Stimulated activated CD8-positive, alpha-beta memory T cell treated with anti-CD3 and anti-CD28 coated beads, Interleukin-4, amount 100 ng/mL, for 24 hours (primary cell): Measurements from ENCODE around the gene FBLIM1.
"Not testable (repeated sequence)": the region's sequence is repeated elsewhere in the genome, so short reads cannot be mapped to it uniquely, and the experiment has no call there.

Experiments used
- DNase-seq: peaks from one replicate; pipeline ENCODE4 v3.0.0-alpha.2; 2020; ENCODE audit warnings: low read depth

FBLIM1 gene

DNA sequence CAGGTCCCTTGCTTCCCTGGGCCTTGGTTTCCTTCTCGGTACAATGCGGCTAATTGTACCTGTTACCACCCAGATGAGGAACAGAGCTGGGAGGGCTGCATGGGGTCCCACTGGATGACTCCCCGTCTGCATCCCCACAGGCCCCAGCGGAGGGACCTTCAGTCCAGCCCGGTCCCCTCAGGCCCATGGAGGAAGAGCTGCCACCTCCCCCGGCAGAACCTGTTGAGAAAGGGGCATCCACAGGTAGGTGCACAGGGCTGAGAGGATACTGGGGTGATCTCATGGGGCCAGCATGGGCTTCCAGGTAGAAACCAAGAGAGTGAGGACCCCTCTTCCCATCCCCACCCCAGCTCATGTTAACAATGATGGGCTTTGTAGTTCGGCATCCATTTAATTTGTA lies 9.8 kb downstream of the FBLIM1 start:
- DNase-seq = no peak

DNA sequence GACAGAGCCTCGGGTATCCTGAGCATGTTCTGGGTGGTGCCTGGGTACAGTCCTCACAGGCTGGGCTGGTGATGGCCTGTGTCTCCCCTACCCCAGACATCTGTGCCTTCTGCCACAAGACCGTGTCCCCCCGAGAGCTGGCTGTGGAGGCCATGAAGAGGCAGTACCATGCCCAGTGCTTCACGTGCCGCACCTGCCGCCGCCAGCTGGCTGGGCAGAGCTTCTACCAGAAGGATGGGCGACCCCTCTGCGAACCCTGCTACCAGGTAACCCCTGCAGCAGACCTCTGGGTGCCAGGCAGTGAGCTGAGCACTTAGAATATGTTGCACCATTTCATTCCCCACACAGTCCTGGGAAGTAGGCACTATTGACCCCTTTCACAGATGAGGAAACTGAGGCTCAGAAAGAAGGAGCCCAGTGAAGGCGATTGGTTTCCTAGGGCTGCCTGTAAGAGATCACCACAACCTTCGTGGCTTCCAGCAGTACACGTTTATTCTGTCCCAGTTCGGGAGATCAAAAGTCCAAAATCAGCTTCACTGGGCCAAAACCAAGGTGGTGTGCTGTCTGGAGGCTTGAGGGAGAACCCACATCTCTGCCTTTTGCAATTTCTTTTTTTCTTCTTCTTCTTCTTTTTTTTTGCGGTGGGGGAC lies 11.8 kb downstream of the FBLIM1 start:
- no peak for DNase-seq

DNA sequence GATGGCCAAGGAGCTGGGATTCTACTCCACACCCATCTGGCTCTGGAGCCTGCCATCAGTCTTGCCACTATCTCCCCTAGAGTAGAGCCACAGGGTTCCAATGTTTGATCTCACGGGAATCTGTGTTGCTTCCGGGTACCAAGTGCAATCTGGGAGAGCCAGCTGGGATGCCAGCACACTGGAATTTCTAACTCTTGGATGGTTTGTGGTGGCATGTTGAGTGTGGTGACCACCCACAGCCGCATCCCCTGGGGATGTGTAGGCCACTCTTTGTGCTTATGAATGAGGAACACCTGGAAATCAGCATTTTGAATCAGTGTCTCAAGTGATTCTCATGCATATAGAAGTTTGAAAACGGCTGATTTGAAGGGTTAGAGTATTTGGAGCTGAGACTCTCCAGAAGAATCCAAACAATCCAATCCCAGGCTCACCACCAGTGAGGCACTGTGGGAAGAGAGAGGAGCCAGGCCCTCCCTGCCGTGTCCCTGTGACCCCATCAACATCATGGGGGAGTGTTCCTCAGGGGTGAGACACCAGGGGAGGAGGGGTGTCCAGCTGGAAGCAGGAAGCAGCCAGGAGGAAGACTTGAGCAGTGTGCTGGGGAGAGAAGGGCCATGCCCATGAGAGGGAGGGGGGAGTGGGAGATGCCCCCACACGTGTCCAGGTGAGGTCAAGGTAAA lies 13.4 kb downstream of the FBLIM1 start:
- no peak for DNase-seq

DNA sequence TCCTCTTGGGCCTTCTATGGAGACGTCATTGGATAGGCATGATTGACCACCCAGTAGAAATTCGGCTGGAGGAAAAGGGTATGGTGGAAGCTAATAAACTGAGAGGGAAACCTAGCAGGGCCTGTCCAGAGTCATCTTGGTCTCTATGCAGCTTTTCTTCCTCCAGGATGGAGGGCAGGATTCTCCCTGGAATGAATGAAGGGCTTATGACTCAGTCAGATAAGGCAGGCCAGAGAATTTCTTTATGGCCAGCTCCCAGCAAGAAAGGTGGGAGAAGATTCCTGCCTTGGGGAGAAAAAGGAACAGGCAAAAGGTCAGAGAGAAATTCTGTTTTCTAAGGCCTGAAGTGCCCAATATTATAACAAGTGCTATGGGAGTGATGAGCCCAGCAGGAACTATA lies 17.1 kb downstream of the FBLIM1 start:
- no peak for DNase-seq

GRCh38 chr1:15777909-15778707 lies 19.5 kb downstream of the FBLIM1 start:
- DNase-seq = no peak

DNA sequence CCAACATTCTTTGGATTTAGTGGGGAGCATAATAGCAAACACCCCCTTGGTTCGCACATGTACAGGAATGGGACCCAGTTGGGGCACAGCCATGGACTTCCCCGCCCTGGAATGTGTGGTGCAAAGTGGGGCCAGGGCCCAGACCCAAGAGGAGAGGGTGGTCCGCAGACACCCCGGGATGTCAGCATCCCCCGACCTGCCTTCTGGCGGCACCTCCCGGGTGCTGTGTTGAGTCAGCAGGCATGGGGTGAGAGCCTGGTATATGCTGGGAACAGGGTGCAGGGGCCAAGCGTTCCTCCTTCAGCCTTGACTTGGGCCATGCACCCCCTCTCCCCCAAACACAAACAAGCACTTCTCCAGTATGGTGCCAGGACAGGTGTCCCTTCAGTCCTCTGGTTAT lies 27.1 kb downstream of the FBLIM1 start:
- no peak for DNase-seq

DNA sequence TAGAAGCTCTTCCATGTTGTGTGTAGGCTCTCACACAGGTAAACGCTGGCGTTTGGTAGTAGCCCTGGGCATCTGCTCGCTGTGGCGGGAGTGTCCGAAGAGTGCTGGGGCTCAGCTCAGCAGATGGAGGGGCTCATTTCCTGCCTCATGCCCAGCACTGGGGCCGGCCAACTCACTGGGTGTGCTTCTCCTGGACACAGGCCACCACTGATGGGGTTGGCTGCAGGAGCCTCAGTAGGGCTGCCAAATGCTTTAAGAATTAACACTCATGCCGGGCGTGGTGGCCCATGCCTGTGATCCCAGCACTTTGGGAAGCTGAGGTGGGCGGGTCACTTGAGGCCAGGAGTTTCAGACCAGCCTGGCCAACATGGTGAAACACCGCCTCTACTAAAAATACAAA lies 28.0 kb downstream of the FBLIM1 start:
- DNase-seq = no peak

- DNase-seq = no peak
Observed at GRCh38 chr1:15788624-15789301, 30.2 kb downstream of the FBLIM1 start.

GRCh38 chr1:15796086-15796462 lies 37.5 kb downstream of the FBLIM1 start:
- DNase-seq = no peak

GRCh38 chr1:15797614-15798390 lies 39.2 kb downstream of the FBLIM1 start:
- DNase-seq = no peak

DNA sequence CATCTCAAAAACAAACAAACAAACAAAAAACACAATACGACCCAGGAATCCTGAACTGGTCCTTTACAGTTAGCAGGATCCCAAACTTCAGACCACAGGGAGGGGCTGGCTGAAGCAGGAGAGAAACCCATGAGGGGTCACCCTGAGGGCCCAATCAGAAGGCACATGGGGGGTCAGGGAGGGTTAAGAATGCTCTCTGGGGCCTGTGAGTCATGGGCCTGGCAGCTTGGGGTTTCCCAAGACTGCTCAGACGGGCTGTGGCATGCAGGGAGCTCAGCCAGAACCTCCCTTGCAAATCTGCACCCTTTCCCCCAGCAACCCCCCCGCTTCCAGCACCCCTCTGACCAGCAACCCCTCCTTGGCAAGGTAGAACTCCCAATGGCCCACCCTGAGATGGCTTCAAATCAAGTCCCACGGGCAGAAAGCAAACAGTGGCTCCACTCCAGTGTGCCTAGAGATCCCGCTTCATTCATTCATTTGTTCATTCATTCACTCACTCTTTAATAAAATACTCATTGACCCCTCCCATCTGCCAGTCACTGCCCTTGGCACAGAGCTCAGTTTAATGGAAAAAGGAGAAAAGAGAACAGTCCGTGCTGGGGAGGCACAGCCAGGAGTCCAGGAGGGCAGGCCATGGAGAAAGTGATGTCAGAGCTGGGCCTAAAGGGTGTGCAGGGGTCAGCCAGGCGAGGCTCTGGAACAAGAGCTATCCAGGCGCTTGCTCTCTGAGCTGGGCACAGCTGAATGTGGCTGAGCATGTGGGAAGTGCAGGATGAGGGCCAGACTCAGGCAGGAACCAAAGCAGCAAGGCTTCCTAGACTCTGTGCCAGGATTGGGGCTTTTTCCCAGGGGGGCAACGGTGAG lies 40.6 kb downstream of the FBLIM1 start:
- no peak for DNase-seq

- DNase-seq = no peak
Observed at GRCh38 chr1:15799928-15800835, 41.6 kb downstream of the FBLIM1 start.

DNA sequence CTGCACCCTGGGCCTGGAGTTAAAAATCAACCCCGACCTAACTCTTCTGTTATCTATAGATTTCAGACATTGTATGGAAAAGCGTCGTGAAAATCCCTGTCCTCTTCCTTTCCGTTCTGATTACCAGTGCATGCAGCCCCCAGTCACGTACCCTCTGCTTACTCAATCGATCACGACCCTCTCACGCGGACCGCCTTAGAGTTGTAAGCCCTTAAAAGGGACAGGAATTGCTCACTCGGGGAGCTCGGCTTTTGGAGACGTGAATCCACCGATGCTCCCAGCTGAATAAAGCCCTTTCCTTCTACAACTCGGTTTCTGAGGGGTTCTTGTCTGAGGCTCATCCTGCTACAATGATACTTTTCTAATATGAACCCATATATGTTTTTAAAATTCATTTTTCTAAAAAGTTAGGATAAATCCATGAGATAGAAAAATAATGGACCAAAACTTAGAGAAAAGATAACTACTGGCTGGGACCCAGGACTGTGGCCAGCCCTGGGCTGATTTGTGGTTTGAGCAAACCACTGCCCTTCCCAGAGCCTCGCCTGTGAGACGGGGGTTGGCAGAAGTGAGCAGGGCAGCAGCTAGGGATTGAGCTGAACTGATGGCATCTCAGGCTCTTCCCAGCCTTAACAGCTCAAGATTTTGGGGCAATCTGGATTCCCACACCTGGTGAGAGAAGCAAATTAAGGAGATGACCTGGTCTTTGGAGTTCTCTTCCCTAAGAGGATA lies 43.8 kb downstream of the FBLIM1 start:
- no peak for DNase-seq

- no peak for DNase-seq
Observed at GRCh38 chr1:15803380-15803779, 44.8 kb downstream of the FBLIM1 start.

GRCh38 chr1:15804060-15804459 lies 45.5 kb downstream of the FBLIM1 start:
- DNase-seq = no peak

GRCh38 chr1:15807121-15807520 lies 48.5 kb downstream of the FBLIM1 start:
- no peak for DNase-seq

- not testable (repeated sequence) for DNase-seq
Observed at GRCh38 chr1:15807549-15807948, 49.0 kb downstream of the FBLIM1 start, which contains the start of gene UQCRHL. UQCRHL (minus strand) TSS chr1:15807649; CDS start chr1:15807649, 0 bp downstream.

DNA sequence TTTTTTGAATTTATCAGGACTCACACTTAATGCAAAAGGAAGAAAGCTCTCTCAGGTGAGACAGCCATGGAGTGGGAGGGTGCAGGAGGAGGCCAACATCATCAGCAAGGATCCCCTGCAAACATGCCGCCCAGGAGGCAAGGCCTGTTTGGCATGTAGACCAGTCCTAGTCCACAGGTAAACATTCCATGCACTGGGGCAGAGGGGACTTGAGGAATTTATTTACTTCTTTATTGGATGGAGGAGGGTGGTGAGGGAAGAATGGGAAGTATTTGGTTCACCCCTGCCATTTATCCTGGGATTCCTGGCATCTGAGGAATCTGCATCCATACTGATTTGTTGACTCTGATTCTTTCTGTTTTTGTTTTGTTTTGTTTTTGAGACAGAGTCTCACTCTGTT lies 50.4 kb downstream of the FBLIM1 start:
- DNase-seq = no peak

- no peak for DNase-seq
Observed at GRCh38 chr1:15810073-15810472, 51.5 kb downstream of the FBLIM1 start.
